SK-N-SH (cell line): Measurements from ENCODE around the gene PRDM11. TPM values are rescaled to one million over a fixed set of nuclear protein-coding genes. Genes with fewer than 3 reads are reported as not detected.

ENCODE experiments used
- CTCF ChIA-PET: fragments of 300-600, 350-600 bp; formaldehyde crosslinking; extraction: SDS; loops from one replicate; lab custom pipeline; 2021; lab: Yijun Ruan, JAX
- POLR2A ChIA-PET: fragments of 350-600 bp; sonication (Branson Sonifier 250); formaldehyde crosslinking; extraction: SDS; loops from one replicate; lab custom pipeline; 2020; ENCODE audit warnings: antibody characterized with exemption, inconsistent platforms; lab: Yijun Ruan, JAX
- DNase-seq: peaks from one replicate; pipeline ENCODE4 v3.0.0; 2012
- H2AFZ ChIP-seq: fragments of 200-600 bp; sonication (generic); 2 replicates; pipeline ENCODE4 v1.8.1; 2016; ENCODE audit warnings: antibody characterized with exemption, mild to moderate bottlenecking, low read depth
- H3F3A ChIP-seq: fragments of 200-600 bp; sonication (generic); replicated peaks from 2 replicates; pipeline ENCODE3; 2016; ENCODE audit warnings: antibody characterized with exemption, mild to moderate bottlenecking; ENCODE audit not compliant: insufficient read depth
- H3K27ac ChIP-seq, 2 experiments: fragments of 200-500 bp in 1 of 2; fragments of 200-600 bp in 1 of 2; sonication (Bioruptor generic) in 1 of 2; sonication (generic), shearing (Covaris generic) in 1 of 2; 2 replicates each; pipeline versions ENCODE4 v1.5.1 to v1.6.1; 2014 to 2016; ENCODE audit warnings: low read depth in 2 of 2, inconsistent platforms in 1 of 2, low read length in 1 of 2, mild to moderate bottlenecking in 1 of 2, mixed read lengths in 1 of 2
- H3K27me3 ChIP-seq: fragments of 200-600 bp; sonication (generic), shearing (Covaris generic); 2 replicates; pipeline ENCODE4 v1.6.1; 2016; ENCODE audit warnings: mixed run types; ENCODE audit not compliant: insufficient read depth
- H3K36me3 ChIP-seq, 2 experiments: fragments of 200-500 bp in 1 of 2; fragments of 200-600 bp in 1 of 2; sonication (Bioruptor generic) in 1 of 2; sonication (generic) in 1 of 2; replicated peaks in 1 of 2; 2 replicates each; pipeline versions ENCODE3 to v1.5.1; 2014 to 2016; ENCODE audit warnings: low read length in 1 of 2, mild to moderate bottlenecking in 1 of 2; ENCODE audit not compliant: insufficient read depth in 2 of 2, control insufficient read depth in 1 of 2
- H3K4me1 ChIP-seq, 2 experiments: fragments of 200-500 bp in 1 of 2; fragments of 200-600 bp in 1 of 2; sonication (Bioruptor generic) in 1 of 2; sonication (generic), shearing (Covaris generic) in 1 of 2; 2 replicates each; pipeline versions ENCODE4 v1.5.1 to v1.6.1; 2014 to 2016; ENCODE audit warnings: low read depth in 1 of 2, low read length in 1 of 2, mixed run types in 1 of 2; ENCODE audit not compliant: insufficient read depth in 2 of 2, control insufficient read depth in 1 of 2
- H3K4me2 ChIP-seq: fragments of 200-600 bp; sonication (generic), shearing (Covaris generic); 2 replicates; pipeline ENCODE4 v1.6.1; 2017; ENCODE audit warnings: mixed run types
- H3K4me3 ChIP-seq, 2 experiments: fragments of 200-500 bp in 1 of 2; fragments of 200-600 bp in 1 of 2; sonication (Bioruptor generic) in 1 of 2; sonication (generic), shearing (Covaris generic) in 1 of 2; 2 replicates each; pipeline versions ENCODE4 v1.5.1 to v1.8.1; 2014 to 2016; ENCODE audit warnings: low read depth in 2 of 2, inconsistent platforms in 1 of 2, low read length in 1 of 2, mild to moderate bottlenecking in 1 of 2, mixed read lengths in 1 of 2, moderate library complexity in 1 of 2
- H3K79me2 ChIP-seq: fragments of 200-600 bp; sonication (generic); 2 replicates; pipeline ENCODE4 v1.8.1; 2017; ENCODE audit warnings: mild to moderate bottlenecking; ENCODE audit not compliant: insufficient read depth
- H3K9ac ChIP-seq: fragments of 200-600 bp; sonication (generic); 2 replicates; pipeline ENCODE4 v1.6.1; 2017; ENCODE audit warnings: mixed run types
- H3K9me2 ChIP-seq: fragments of 200-600 bp; sonication (generic); 2 replicates; pipeline ENCODE4 v1.6.1; 2017; ENCODE audit warnings: mixed run types
- H3K9me3 ChIP-seq: fragments of 200-600 bp; sonication (generic); 2 replicates; pipeline ENCODE4 v1.6.1; 2017; ENCODE audit warnings: mixed run types, mild to moderate bottlenecking, moderate library complexity
- H4K20me1 ChIP-seq: fragments of 200-600 bp; sonication (generic); 2 replicates; pipeline ENCODE4 v1.6.1; 2017; ENCODE audit warnings: mild to moderate bottlenecking, mixed run types; ENCODE audit not compliant: insufficient read depth
- FOSL2 ChIP-seq: IDR thresholded peaks from 2 replicates; pipeline ENCODE4 v1.4.0; 2012; ENCODE audit warnings: low read depth, mild to moderate bottlenecking, moderate library complexity, borderline replicate concordance
- FOXJ3 ChIP-seq: sonication (generic); formaldehyde crosslinking; IDR thresholded peaks from 2 replicates; pipeline ENCODE4 v1.5.1; 2020; ENCODE audit warnings: mild to moderate bottlenecking, missing genetic modification reagents
- FOXM1 ChIP-seq: IDR thresholded peaks from 2 replicates; pipeline ENCODE4 v1.4.0; 2012; ENCODE audit warnings: low read depth, mild to moderate bottlenecking
- MEF2A ChIP-seq: IDR thresholded peaks from 2 replicates; pipeline ENCODE4 v1.4.0; 2012; ENCODE audit warnings: low read depth, borderline replicate concordance
- NFIC ChIP-seq: IDR thresholded peaks from 2 replicates; pipeline ENCODE4 v1.4.0; 2012; ENCODE audit warnings: borderline replicate concordance
- SIN3A ChIP-seq: IDR thresholded peaks from 2 replicates; pipeline ENCODE4 v1.6.1; 2012; ENCODE audit warnings: low read depth, mild to moderate bottlenecking, low read length, moderate library complexity, borderline replicate concordance
- WGBS: methylation state at CpG from one replicate; pipeline ENCODE4 v1.1.6; 2017; ENCODE audit warnings: low lambda C conversion rate; 5-methylcytosine and 5-hydroxymethylcytosine counted together
- polyA plus RNA-seq, 3 experiments: library from polyadenylated mRNA; depleted of rRNA; stranded (reverse); fragments of >200 nt; gene quantifications; 2 replicates each; pipeline ENCODE4 v1.2.3, GENCODE V29; 2012
- TF ChIP-seq, protein P1 (sequence below): fragments of 150-350 bp; IDR thresholded peaks from 2 replicates; pipeline ENCODE4 v1.6.1; 2016; ENCODE audit warnings: mild to moderate bottlenecking, low read depth, low read length
- TF ChIP-seq, protein P2 (sequence below): IDR thresholded peaks from 2 replicates; pipeline ENCODE4 v1.4.0; 2012; ENCODE audit warnings: low read depth
- TF ChIP-seq, protein P3 (sequence below): IDR thresholded peaks from 2 replicates; pipeline ENCODE4; 2012

PRDM11 gene
- polyA plus RNA-seq, 1 of the 3 experiments (the other 2 are of a cell fraction), result 4.5 TPM

DNA sequence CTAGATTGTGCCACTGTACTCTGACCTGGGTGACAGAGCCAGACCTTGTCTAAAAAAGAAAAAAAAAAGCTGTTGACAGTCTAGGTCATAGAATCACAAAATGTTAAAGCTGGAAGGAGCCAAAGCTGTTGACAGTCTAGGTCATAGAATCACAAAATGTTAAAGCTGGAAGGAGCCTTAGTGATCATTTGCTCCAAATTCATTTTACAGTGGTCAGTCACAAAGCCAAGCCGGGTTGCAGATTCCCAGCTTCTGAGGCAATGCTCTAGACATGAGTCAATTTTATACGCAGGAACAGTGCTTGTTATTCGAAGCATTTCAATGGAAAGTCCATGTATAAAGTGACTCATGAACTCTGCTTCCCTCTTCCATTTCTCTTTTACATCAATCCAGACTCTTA, 92.3 kb downstream of the PRDM11 start:
- no peak overlapping the region for H3K9ac ChIP-seq
- no peak for DNase-seq
- TF ChIP-seq, protein P1, sequence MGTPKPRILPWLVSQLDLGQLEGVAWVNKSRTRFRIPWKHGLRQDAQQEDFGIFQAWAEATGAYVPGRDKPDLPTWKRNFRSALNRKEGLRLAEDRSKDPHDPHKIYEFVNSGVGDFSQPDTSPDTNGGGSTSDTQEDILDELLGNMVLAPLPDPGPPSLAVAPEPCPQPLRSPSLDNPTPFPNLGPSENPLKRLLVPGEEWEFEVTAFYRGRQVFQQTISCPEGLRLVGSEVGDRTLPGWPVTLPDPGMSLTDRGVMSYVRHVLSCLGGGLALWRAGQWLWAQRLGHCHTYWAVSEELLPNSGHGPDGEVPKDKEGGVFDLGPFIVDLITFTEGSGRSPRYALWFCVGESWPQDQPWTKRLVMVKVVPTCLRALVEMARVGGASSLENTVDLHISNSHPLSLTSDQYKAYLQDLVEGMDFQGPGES, result no peak
- TF ChIP-seq FOSL2, result peak; percentile 23; the same call in 1 of the 2 replicates

DNA sequence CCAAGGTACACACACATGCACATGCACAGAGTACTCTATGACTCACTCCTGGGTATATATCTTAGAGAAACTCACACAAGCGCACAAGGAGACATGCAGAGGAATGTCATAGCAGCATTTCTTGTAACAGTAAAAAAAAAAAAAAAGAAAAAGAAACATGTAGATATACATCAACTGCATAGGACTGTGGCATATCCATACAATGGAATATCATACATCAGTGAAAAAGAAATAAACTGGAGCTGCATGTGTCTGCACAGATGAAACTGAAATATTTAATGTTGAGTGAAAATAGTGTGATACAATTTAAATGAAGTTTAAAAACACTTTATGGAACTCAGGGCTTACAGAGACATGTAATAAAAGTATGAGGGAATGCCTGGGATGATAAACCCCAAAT, 93.3 kb downstream of the PRDM11 start:
- Histone ChIP-seq H3K4me1 (no peaks in the 10 kb centered on the region; a peak in 1 of 4 replicates), H3K4me3 (no peak overlapping the region), H3K27ac (no peak overlapping the region), H4K20me1 (no peaks in the 10 kb centered on the region), H3K27me3 (no peaks in the 10 kb centered on the region; the same call in 1 of the 2 replicates), H3K4me2 (no peak overlapping the region), H3K9me3 (no peaks in the 10 kb centered on the region), H3K36me3 (no peaks in the 10 kb centered on the region), H3K79me2 (no peaks in the 10 kb centered on the region), H2AFZ (no peak overlapping the region), H3K9ac (no peak overlapping the region), H3K9me2 (no peaks in the 10 kb centered on the region), H3F3A (peaks cover 5% of the 10 kb centered on the region)
- ChIA-PET CTCF (interaction anchor here (1.3 kb wide), 1 partner anchor 14 kb away, joined by 3 read pairs; no protein-coding TSS in a partner anchor), POLR2A (no interaction called here)
- no peak for DNase-seq
- 75% methylated on average over 1 of the region's 1 CpG for WGBS
- TF ChIP-seq, protein P2, sequence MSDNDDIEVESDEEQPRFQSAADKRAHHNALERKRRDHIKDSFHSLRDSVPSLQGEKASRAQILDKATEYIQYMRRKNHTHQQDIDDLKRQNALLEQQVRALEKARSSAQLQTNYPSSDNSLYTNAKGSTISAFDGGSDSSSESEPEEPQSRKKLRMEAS, result no peak
- no peak for TF ChIP-seq SIN3A
- TF ChIP-seq, protein P3, sequence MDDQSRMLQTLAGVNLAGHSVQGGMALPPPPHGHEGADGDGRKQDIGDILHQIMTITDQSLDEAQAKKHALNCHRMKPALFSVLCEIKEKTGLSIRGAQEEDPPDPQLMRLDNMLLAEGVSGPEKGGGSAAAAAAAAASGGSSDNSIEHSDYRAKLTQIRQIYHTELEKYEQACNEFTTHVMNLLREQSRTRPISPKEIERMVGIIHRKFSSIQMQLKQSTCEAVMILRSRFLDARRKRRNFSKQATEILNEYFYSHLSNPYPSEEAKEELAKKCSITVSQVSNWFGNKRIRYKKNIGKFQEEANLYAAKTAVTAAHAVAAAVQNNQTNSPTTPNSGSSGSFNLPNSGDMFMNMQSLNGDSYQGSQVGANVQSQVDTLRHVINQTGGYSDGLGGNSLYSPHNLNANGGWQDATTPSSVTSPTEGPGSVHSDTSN, result no peak
- no peak for TF ChIP-seq NFIC
- TF ChIP-seq FOXM1, result no peak
- TF ChIP-seq FOXJ3 (CRISPR knock-in tag), result no peak
- no peak for TF ChIP-seq MEF2A

More for the DNA sequence above, 92.3 kb downstream of the PRDM11 start:
- Histone ChIP-seq H3F3A (peaks cover 5% of the 10 kb centered on the region), H3K27me3 (no peaks in the 10 kb centered on the region; the same call in 1 of the 2 replicates), H3K9me3 (no peaks in the 10 kb centered on the region), H3K4me3 (no peak overlapping the region), H3K4me2 (no peak overlapping the region), H3K9me2 (no peaks in the 10 kb centered on the region), H3K27ac (peak overlapping the region in 1 of 2 experiments; percentile 28; a peak in 1 of 4 replicates), H3K36me3 (no peaks in the 10 kb centered on the region), H4K20me1 (no peaks in the 10 kb centered on the region), H3K4me1 (no peaks in the 10 kb centered on the region; a peak in 1 of 4 replicates), H2AFZ (no peak overlapping the region), H3K79me2 (no peaks in the 10 kb centered on the region)
- POLR2A ChIA-PET, result no interaction called here
- 11% methylated on average over 3 of the region's 3 CpGs for WGBS
- CTCF ChIA-PET, result interaction anchor here (1.5 kb wide), 1 partner anchor 10 kb away, joined by 5 read pairs; no protein-coding TSS in a partner anchor
